PC-3 (cell line): ENCODE results near the gene GCDH. TPM values are rescaled to one million over a fixed set of nuclear protein-coding genes. Genes with fewer than 3 reads are reported as not detected.

Source experiments
- ATAC-seq: fragments of 200-7000 bp; cut with Tn5 transposase; 2 replicates; pipeline ENCODE4 v1.9.1; 2020; ENCODE audit warnings: mild to moderate bottlenecking, moderate library complexity
- BruUV-seq: library from RNA; stranded (reverse); fragments of 400-500 nt; replicated peaks from 2 replicates; lab custom pipeline; 2021; lab: Mats Ljungman, UMichigan
- CTCF ChIA-PET: fragments of 300-600 bp; sonication (Branson Sonifier 250); formaldehyde crosslinking; loops from one replicate; lab custom pipeline; 2022; ENCODE audit warnings: antibody characterized with exemption; lab: Charles Lee
- POLR2A ChIA-PET: fragments of 300-600 bp; sonication (Branson Sonifier 250); formaldehyde crosslinking; loops from one replicate; lab custom pipeline; 2022; ENCODE audit warnings: antibody characterized with exemption; ENCODE audit not compliant: unreplicated experiment; lab: Charles Lee
- DNase-seq: peaks from one replicate; pipeline ENCODE4 v3.0.0-alpha.2; 2015
- H2AFZ ChIP-seq: fragments of 300-600 bp; sonication (generic); 2 replicates; pipeline ENCODE4 v1.6.0; 2016; ENCODE audit warnings: antibody characterized with exemption, low read length
- H3F3A ChIP-seq: fragments of 300-600 bp; sonication (generic); one replicate; pipeline ENCODE4 v1.6.0; 2017; ENCODE audit warnings: antibody characterized with exemption, low read length, control low read depth, mild to moderate bottlenecking; ENCODE audit not compliant: unreplicated experiment
- H3K27ac ChIP-seq: fragments of 300-600 bp; sonication (generic); 2 replicates; pipeline ENCODE4 v1.5.1; 2016; ENCODE audit warnings: mild to moderate bottlenecking, low read length
- H3K27me3 ChIP-seq: fragments of 300-600 bp; sonication (generic); 2 replicates; pipeline ENCODE4 v1.6.1; 2016; ENCODE audit warnings: low read length, mixed read lengths
- H3K36me3 ChIP-seq: fragments of 300-600 bp; sonication (generic); 2 replicates; pipeline ENCODE4 v1.6.1; 2016; ENCODE audit warnings: low read depth, mixed run types, low read length, mixed read lengths
- H3K4me1 ChIP-seq: fragments of 300-600 bp; sonication (generic); 2 replicates; pipeline ENCODE4 v1.5.1; 2016; ENCODE audit warnings: low read length; ENCODE audit not compliant: insufficient read depth
- H3K4me2 ChIP-seq: fragments of 300-600 bp; sonication (generic); 2 replicates; pipeline ENCODE4 v1.6.0; 2016; ENCODE audit warnings: low read length
- H3K4me3 ChIP-seq: fragments of 300-600 bp; sonication (generic); 2 replicates; pipeline ENCODE4 v1.5.1; 2016; ENCODE audit warnings: mild to moderate bottlenecking, low read length, mixed read lengths
- H3K79me2 ChIP-seq: fragments of 300-600 bp; sonication (generic); 2 replicates; pipeline ENCODE4 v1.6.1; 2017; ENCODE audit warnings: low read length, mixed read lengths
- H3K9ac ChIP-seq: fragments of 300-600 bp; sonication (generic); 2 replicates; pipeline ENCODE4 v1.6.0; 2016; ENCODE audit warnings: mild to moderate bottlenecking, low read length
- H3K9me2 ChIP-seq: fragments of 300-600 bp; sonication (generic); replicated peaks from 2 replicates; pipeline ENCODE4 v1.6.1; 2016; ENCODE audit warnings: mixed run types, low read length, mixed read lengths
- H3K9me3 ChIP-seq: fragments of 300-600 bp; sonication (generic); 2 replicates; pipeline ENCODE4 v1.6.1; 2016; ENCODE audit warnings: low read length, mixed read lengths
- H4K20me1 ChIP-seq: fragments of 300-600 bp; sonication (generic); 2 replicates; pipeline ENCODE4 v1.6.1; 2016; ENCODE audit warnings: low read length, mixed read lengths
- CTCF ChIP-seq: fragments of 300-600 bp; sonication (generic); conservative IDR thresholded peaks from 2 replicates; pipeline ENCODE4 v1.5.1; 2017; ENCODE audit warnings: antibody characterized with exemption, low read depth, mild to moderate bottlenecking, low read length
- EZH2 ChIP-seq: fragments of 300-600 bp; sonication (generic); IDR thresholded peaks from one replicate; pipeline ENCODE4 v1.6.1; 2017; ENCODE audit warnings: antibody characterized with exemption, mild to moderate bottlenecking, low read length; ENCODE audit not compliant: unreplicated experiment
- EZH2phosphoT487 ChIP-seq: fragments of 300-600 bp; sonication (generic); IDR thresholded peaks from 2 replicates; pipeline ENCODE4 v1.6.1; 2018; ENCODE audit warnings: mild to moderate bottlenecking, antibody characterized with exemption, low read length, borderline replicate concordance
- intact Hi-C: fragments of 100-400 bp; cut with micrococcal nuclease; formaldehyde crosslinking; loops from 2 replicates; pipeline ENCODE4 v1.9.0; 2023
- total RNA-seq: library from RNA; depleted of rRNA; stranded (reverse); fragments of >200 nt; gene quantifications from 2 replicates; pipeline ENCODE4 v1.2.3, GENCODE V29; 2014

GCDH gene
- total RNA-seq, 1 experiment from 2014 or later: 37.4 TPM

GRCh38 chr19:12893582-12893981, 2.6 kb downstream of the GCDH start:
- CTCF ChIA-PET: no interaction called here

DNA sequence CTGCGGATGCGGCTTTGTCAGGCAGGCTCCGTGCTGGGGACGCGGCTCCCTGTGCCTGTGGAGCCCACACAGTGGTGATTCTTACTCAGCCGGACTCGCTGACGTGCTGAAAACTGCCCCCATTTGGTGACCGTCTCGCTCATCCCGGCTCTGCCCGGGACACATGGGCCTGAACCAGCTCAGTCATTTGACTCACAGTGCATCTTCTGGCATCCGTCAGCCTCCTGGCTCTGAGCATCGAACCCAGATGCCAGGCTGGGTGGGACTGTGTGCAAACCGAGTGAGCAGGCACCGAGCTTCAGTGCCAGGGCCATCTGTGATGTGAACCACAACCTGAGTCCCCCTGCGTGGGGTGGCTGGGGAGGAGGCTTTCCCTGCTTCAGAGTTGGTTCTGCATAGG, 5.5 kb downstream of the GCDH start:
- Histone ChIP-seq H3K36me3 (peaks cover 7% of the 10 kb centered on the region; the same call in 1 of the 2 replicates), H3K4me3 (no peak overlapping the region), H3K4me2 (no peak overlapping the region), H3K9ac (no peak overlapping the region), H4K20me1 (no peaks in the 10 kb centered on the region), H3K9me3 (no peaks in the 10 kb centered on the region), H3K4me1 (peaks cover 7% of the 10 kb centered on the region), H3K27ac (no peak overlapping the region), H3K9me2 (no peaks in the 10 kb centered on the region), H2AFZ (no peak overlapping the region), H3K79me2 (peaks cover 8% of the 10 kb centered on the region), H3K27me3 (no peaks in the 10 kb centered on the region), H3F3A (no peaks in the 10 kb centered on the region)
- DNase-seq (no peak), ATAC-seq (no peak)
- ChIA-PET POLR2A (no interaction called here), CTCF (no interaction called here)
- intact Hi-C loops: no loop called here
- TF ChIP-seq EZH2 (no peak), CTCF (no peak), EZH2phosphoT487 (no peak)
- no TSS peak for BruUV-seq

More at GRCh38 chr19:12893582-12893981, 2.6 kb downstream of the GCDH start:
- no peak overlapping the region for H3K4me3 ChIP-seq
- H3K27ac ChIP-seq: no peak overlapping the region
- H3K9me2 ChIP-seq: no peaks in the 10 kb centered on the region
- no peak overlapping the region for H3K4me2 ChIP-seq
- BruUV-seq: no TSS peak
- no peaks in the 10 kb centered on the region for H3F3A ChIP-seq
- peaks cover 11% of the 10 kb centered on the region for H3K79me2 ChIP-seq
- no peaks in the 10 kb centered on the region for H4K20me1 ChIP-seq
- ATAC-seq (no peak), DNase-seq (no peak)
- peaks cover 7% of the 10 kb centered on the region for H3K4me1 ChIP-seq
- peaks cover 7% of the 10 kb centered on the region; the same call in 1 of the 2 replicates for H3K36me3 ChIP-seq
- no peak overlapping the region for H2AFZ ChIP-seq
- H3K27me3 ChIP-seq: no peaks in the 10 kb centered on the region
- intact Hi-C loops: no loop called here
- POLR2A ChIA-PET: no interaction called here
- no peaks in the 10 kb centered on the region for H3K9me3 ChIP-seq
- TF ChIP-seq EZH2: no peak
- TF ChIP-seq CTCF: no peak
- no peak for TF ChIP-seq EZH2phosphoT487
- no peak overlapping the region for H3K9ac ChIP-seq

DNA sequence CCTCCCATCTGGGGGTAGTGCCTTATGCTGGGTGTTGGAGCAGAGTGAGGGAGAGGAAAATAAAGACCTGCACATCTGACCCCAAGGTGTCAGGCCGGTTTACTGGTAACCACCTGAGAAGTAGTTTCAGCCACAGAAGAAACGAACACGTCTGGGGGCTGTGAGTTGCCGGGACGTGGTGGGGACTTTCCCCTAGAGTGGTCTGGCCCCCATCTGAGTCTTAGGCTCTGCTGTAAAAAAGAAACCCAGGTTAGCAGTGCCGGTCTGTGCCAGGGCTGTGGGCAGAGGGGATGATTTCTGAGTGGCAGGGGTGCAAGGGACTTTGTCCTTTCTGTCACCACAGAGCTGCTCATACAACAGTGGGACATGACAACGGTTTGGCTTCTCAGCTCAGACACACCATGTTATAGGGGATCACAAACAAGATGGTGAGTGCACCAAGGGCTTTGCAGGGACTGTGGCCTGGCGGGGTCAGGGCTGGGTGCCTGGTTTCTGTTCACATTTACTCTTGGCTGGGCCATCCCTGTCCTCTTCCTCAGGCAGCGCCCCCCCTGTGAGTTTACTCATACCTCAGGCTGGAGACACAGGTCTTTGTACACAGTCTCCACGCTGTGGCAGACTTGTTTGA, 9.0 kb downstream of the GCDH start:
- no peaks in the 10 kb centered on the region for H4K20me1 ChIP-seq
- POLR2A ChIA-PET: no interaction called here
- no peaks in the 10 kb centered on the region for H3K4me1 ChIP-seq

More for the DNA sequence above, 9.0 kb downstream of the GCDH start:
- DNase-seq: no peak
- H3K9me2 ChIP-seq: no peaks in the 10 kb centered on the region
- H3K27ac ChIP-seq: no peak overlapping the region
- H3K27me3 ChIP-seq: no peaks in the 10 kb centered on the region
- no peak for ATAC-seq
- no peaks in the 10 kb centered on the region for H3K36me3 ChIP-seq
- no peaks in the 10 kb centered on the region for H3K9me3 ChIP-seq
- intact Hi-C loops: no loop called here
- BruUV-seq: no TSS peak
- no peak overlapping the region for H3K9ac ChIP-seq
- no peaks in the 10 kb centered on the region for H3K79me2 ChIP-seq
- no peak overlapping the region for H2AFZ ChIP-seq
- H3K4me2 ChIP-seq: no peak overlapping the region
- H3K4me3 ChIP-seq: no peak overlapping the region
- TF ChIP-seq EZH2phosphoT487: no peak
- TF ChIP-seq CTCF: no peak
- no peak for TF ChIP-seq EZH2
- CTCF ChIA-PET: no interaction called here
- H3F3A ChIP-seq: no peaks in the 10 kb centered on the region
